SU-DHL-6 (cell line): Measurements from ENCODE around the gene DAPK2.

Source experiments
- EZH2phosphoT487 ChIP-seq: fragments of 200-600 bp; sonication (generic), shearing (Covaris generic); conservative IDR thresholded peaks from 2 replicates; pipeline ENCODE4 v1.6.1; 2018; ENCODE audit warnings: mild to moderate bottlenecking, antibody characterized with exemption, low read length, moderate library complexity, mixed read lengths
- TF ChIP-seq, protein P1 (sequence below): fragments of 200-600 bp; sonication (generic); IDR thresholded peaks from one replicate; pipeline ENCODE4 v1.5.1; 2017; ENCODE audit warnings: antibody characterized with exemption, mild to moderate bottlenecking, low read length, moderate library complexity; ENCODE audit not compliant: insufficient read depth, poor library complexity, severe bottlenecking

DNA sequence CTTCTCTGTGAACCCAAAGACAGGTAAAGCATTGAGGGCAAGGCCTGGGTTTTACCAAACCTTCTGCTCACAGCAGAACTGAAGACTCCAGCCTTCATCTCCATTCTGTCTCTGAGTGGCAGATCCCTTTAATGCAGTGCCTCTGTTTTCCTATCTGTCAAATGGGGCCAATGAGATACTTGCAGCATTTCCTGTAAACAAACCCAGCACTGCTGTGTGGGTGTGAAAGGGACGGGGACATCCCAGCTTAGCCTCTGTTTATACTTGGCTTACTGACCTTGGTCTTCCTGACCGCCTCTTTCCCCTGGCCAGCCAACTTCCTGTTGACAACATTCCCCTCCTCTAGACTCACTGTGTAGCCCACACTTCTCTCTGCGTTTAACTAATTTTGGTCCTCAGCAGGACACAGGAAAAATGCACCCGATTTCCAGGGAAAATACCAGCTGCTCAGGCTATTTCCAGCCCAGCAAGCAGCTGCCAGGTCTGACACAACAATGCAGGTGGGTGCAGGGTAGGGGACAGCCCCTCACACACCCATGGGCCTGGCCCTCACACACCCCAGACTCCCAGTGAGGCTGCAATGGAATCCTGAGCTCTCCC, 106.7 kb downstream of the DAPK2 start:
- TF ChIP-seq, protein P1, sequence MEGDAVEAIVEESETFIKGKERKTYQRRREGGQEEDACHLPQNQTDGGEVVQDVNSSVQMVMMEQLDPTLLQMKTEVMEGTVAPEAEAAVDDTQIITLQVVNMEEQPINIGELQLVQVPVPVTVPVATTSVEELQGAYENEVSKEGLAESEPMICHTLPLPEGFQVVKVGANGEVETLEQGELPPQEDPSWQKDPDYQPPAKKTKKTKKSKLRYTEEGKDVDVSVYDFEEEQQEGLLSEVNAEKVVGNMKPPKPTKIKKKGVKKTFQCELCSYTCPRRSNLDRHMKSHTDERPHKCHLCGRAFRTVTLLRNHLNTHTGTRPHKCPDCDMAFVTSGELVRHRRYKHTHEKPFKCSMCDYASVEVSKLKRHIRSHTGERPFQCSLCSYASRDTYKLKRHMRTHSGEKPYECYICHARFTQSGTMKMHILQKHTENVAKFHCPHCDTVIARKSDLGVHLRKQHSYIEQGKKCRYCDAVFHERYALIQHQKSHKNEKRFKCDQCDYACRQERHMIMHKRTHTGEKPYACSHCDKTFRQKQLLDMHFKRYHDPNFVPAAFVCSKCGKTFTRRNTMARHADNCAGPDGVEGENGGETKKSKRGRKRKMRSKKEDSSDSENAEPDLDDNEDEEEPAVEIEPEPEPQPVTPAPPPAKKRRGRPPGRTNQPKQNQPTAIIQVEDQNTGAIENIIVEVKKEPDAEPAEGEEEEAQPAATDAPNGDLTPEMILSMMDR, result no peak
- TF ChIP-seq EZH2phosphoT487, result no peak
